Naive thymus-derived CD8-positive, alpha-beta T cell (primary cell): ENCODE data around the gene DCDC2. TPM values are rescaled to one million over a fixed set of nuclear protein-coding genes. Genes with fewer than 3 reads are reported as not detected.
"Not testable (repeated sequence)": the region's sequence is repeated elsewhere in the genome, so short reads cannot be mapped to it uniquely, and the experiment has no call there.

ENCODE experiments used
- ATAC-seq, 2 donors: fragments of 150-1000 bp; cut with Tn5 transposase in 1 of 2; sonication (Bioruptor Pico), chemical (Tn5 transposase) in 1 of 2; 1 replicate in 1 of 2; 2 replicates in 1 of 2; pipeline ENCODE4 v1.10.0; 2021; ENCODE audit warnings: mild to moderate bottlenecking in 2 of 2, moderate library complexity in 2 of 2
- POLR2A ChIA-PET: fragments of 350-600 bp; sonication (Branson Sonifier 250); formaldehyde crosslinking; loops from one replicate; lab custom pipeline; 2021; ENCODE audit warnings: antibody characterized with exemption; lab: Charles Lee
- DNase-seq, 10 donors: peaks; one replicate each; pipeline versions ENCODE4 v3.0.0 to v3.0.0-alpha.2; 2020 to 2022
- H3K27ac Mint-ChIP-seq, 10 donors: one replicate each; pipeline ENCODE4 v1.8.0; 2020 to 2022; ENCODE audit warnings: mild to moderate bottlenecking in 10 of 10, mixed read lengths in 10 of 10, moderate library complexity in 4 of 10, inconsistent platforms in 1 of 10
- H3K27me3 Mint-ChIP-seq, 5 donors: one replicate each; pipeline ENCODE4 v1.8.0; 2021 to 2022; ENCODE audit warnings: mixed read lengths in 5 of 5
- H3K36me3 Mint-ChIP-seq, 3 donors: one replicate each; pipeline ENCODE4 v1.8.0; 2020 to 2022; ENCODE audit warnings: mixed read lengths in 3 of 3, mild to moderate bottlenecking in 2 of 3, inconsistent platforms in 1 of 3
- H3K4me1 Mint-ChIP-seq, 4 donors: one replicate each; pipeline ENCODE4 v1.8.0; 2021 to 2022; ENCODE audit warnings: mixed read lengths in 4 of 4
- H3K4me3 Mint-ChIP-seq, 10 donors: one replicate each; pipeline ENCODE4 v1.8.0; 2020 to 2022; ENCODE audit warnings: mild to moderate bottlenecking in 10 of 10, mixed read lengths in 10 of 10, moderate library complexity in 6 of 10, inconsistent platforms in 1 of 10
- H3K9me3 Mint-ChIP-seq, 9 donors: one replicate each; pipeline ENCODE4 v1.8.0; 2020 to 2022; ENCODE audit warnings: mixed read lengths in 9 of 9, mild to moderate bottlenecking in 3 of 9, inconsistent platforms in 1 of 9, moderate library complexity in 1 of 9
- polyA plus RNA-seq, 3 donors: library from polyadenylated mRNA; unstranded; fragments of 300-500 nt; fragmentation: Illumina TruSeq; gene quantifications; one replicate each; pipeline ENCODE4 v1.2.3, GENCODE V29; 2021
- total RNA-seq, 8 experiments: library from RNA in 2 of 8; stranded (reverse) in 2 of 8; gene quantifications; one replicate each; pipeline ENCODE4 v1.2.3 and lab custom pipeline; 2021 to 2026

Gene DCDC2
- total and polyA plus RNA-seq, 5 experiments from 2014 or later: not detected

GRCh38 chr6:24334285-24334684 is 23.6 kb downstream of the DCDC2 start:
- ATAC-seq (no peak), DNase-seq (no peak)
- Mint-ChIP-seq H3K4me1 (no peaks in the 10 kb centered on the region), H3K27me3 (peaks cover 0 to 7% (median 4%) of the 10 kb centered on the region in 5 donors), H3K4me3 (no peak overlapping the region), H3K27ac (no peak overlapping the region), H3K9me3 (peaks cover 9 to 25% (median 16%) of the 10 kb centered on the region in 9 donors), H3K36me3 (peaks cover 0 to 16% (median 4%) of the 10 kb centered on the region in 3 donors)
- POLR2A ChIA-PET: no interaction called here

GRCh38 chr6:24332317-24332716 is 25.5 kb downstream of the DCDC2 start:
- DNase-seq (no peak), ATAC-seq (no peak)
- Mint-ChIP-seq H3K27ac (no peak overlapping the region), H3K36me3 (no peaks in the 10 kb centered on the region), H3K4me3 (no peak overlapping the region), H3K9me3 (peaks cover 0 to 6% (median 0%) of the 10 kb centered on the region in 9 donors), H3K27me3 (peaks cover 0 to 4% (median 2%) of the 10 kb centered on the region in 5 donors), H3K4me1 (no peaks in the 10 kb centered on the region)
- POLR2A ChIA-PET: no interaction called here

DNA sequence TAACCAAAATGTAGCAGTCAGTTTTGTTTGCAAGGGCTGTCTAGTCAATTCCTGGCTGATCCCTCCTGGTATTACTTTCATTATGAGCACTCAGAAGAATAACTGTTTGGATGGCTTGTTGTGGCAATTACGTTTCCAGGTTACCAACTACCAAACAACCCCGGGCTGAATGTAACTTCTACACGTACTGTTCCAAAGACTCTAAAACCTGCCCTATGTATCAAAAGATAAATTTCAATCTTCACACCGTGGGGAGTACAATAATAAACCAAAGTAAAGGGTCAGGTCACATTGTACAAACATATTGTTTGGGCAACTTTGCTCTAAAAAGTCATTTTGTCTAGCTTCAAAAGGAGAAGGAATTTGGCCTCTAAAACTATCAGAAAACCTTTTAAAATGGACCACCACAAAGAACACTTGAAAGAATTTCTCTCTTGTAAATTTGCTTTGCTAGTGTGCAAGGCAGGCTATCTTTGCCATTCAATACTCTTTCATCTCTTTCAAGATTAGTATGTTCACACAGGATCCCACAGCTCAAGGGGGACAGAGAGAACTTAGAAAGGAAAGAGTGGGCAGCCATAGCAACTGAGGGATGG is 27.6 kb downstream of the DCDC2 start:
- Mint-ChIP-seq H3K27me3 (peaks cover 0 to 6% (median 3%) of the 10 kb centered on the region in 5 donors), H3K9me3 (no peaks in the 10 kb centered on the region), H3K36me3 (no peaks in the 10 kb centered on the region), H3K4me1 (no peaks in the 10 kb centered on the region), H3K4me3 (no peak overlapping the region), H3K27ac (no peak overlapping the region)
- POLR2A ChIA-PET: no interaction called here
- DNase-seq (no peak), ATAC-seq (no peak)

- no peak for ATAC-seq
- POLR2A ChIA-PET: no interaction called here
- Mint-ChIP-seq H3K4me3 (no peak overlapping the region), H3K9me3 (no peaks in the 10 kb centered on the region), H3K27me3 (peaks cover 0 to 9% (median 5%) of the 10 kb centered on the region in 5 donors), H3K36me3 (no peaks in the 10 kb centered on the region), H3K27ac (no peak overlapping the region), H3K4me1 (no peaks in the 10 kb centered on the region)
- no peak for DNase-seq
Measured at GRCh38 chr6:24329451-24329850, 28.4 kb downstream of the DCDC2 start.

- POLR2A ChIA-PET: no interaction called here
- Mint-ChIP-seq H3K36me3 (no peaks in the 10 kb centered on the region), H3K4me3 (no peak overlapping the region), H3K4me1 (no peaks in the 10 kb centered on the region), H3K27me3 (peaks cover 0 to 9% (median 5%) of the 10 kb centered on the region in 5 donors), H3K9me3 (no peaks in the 10 kb centered on the region), H3K27ac (no peak overlapping the region)
- DNase-seq (no peak), ATAC-seq (no peak)
Measured at GRCh38 chr6:24329022-24329421, 28.8 kb downstream of the DCDC2 start.

- Mint-ChIP-seq H3K27ac (no peak overlapping the region), H3K27me3 (peaks cover 4 to 13% (median 5%) of the 10 kb centered on the region in 5 donors), H3K4me1 (no peaks in the 10 kb centered on the region), H3K4me3 (no peak overlapping the region), H3K36me3 (no peaks in the 10 kb centered on the region), H3K9me3 (no peaks in the 10 kb centered on the region)
- POLR2A ChIA-PET: no interaction called here
- ATAC-seq (no peak), DNase-seq (no peak)
Measured at GRCh38 chr6:24327756-24328155, 30.1 kb downstream of the DCDC2 start.

- ATAC-seq: no peak
- DNase-seq: no peak
- peaks cover 5 to 17% (median 12%) of the 10 kb centered on the region in 5 donors for H3K27me3 Mint-ChIP-seq
- peak overlapping the region in 1 of 10 donors; percentile 43 for H3K27ac Mint-ChIP-seq
- no peaks in the 10 kb centered on the region for H3K9me3 Mint-ChIP-seq
- no peaks in the 10 kb centered on the region for H3K36me3 Mint-ChIP-seq
- POLR2A ChIA-PET: no interaction called here
- H3K4me1 Mint-ChIP-seq: no peaks in the 10 kb centered on the region
- no peak overlapping the region for H3K4me3 Mint-ChIP-seq
Measured at GRCh38 chr6:24325978-24326377, 31.9 kb downstream of the DCDC2 start.

DNA sequence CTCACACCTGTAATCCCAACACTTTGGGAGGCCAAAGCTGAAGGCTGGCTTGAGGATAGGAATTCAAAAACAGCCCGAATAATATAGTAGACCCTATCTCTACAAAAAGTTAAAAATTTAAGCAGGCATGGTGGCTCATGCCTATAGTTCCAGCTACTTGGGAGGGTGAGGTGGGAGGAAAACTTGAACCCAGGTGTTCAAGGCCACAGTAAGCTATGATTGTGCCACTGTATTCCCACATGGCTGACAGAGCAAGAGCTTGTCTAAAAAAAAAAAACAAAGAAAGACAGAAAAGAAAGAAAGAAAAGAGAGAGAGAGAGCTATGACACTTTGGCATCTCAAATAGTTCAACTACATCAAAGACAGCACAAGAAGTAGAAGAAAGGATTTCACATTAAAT is 33.2 kb downstream of the DCDC2 start:
- ATAC-seq (no peak), DNase-seq (no peak)
- POLR2A ChIA-PET: no interaction called here
- H3K9me3 Mint-ChIP-seq: no peaks in the 10 kb centered on the region
- no peaks in the 10 kb centered on the region for H3K4me1 Mint-ChIP-seq
- H3K27ac Mint-ChIP-seq: no peak overlapping the region
- no peaks in the 10 kb centered on the region for H3K36me3 Mint-ChIP-seq
- no peak overlapping the region for H3K4me3 Mint-ChIP-seq
- H3K27me3 Mint-ChIP-seq: peaks cover 9 to 21% (median 14%) of the 10 kb centered on the region in 5 donors

DNA sequence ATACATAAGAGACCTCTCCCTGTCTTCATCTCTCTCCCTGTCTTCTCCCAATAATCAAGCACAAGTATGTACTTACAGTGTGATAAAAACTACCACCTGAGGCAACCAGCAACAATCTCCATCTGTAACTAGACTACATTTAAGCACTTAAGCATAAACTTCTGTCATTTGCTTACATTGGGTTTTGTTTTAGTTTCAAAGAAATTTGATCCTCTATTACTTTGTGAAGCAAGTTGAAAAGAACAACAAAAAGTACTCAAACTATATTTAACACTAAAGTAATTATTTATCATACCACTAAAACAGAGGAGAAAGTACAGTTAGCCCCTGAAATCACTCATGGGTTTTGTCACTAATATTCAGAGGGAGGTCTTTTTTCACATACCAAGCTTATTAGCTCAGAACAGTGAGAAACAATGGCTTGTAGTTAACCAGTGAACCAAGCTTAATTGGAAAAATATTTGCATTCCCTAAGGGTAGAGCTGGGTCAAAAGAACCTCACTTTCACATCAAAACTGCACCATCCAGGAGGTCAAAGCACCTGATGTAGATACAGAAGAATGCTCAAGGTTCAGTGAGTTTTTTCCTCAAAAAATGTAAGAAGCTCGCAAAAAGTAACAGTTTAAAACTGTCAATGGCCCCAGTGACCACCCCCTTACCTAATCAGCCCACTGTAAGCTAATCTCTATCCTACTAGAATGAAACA is 34.1 kb downstream of the DCDC2 start:
- no peaks in the 10 kb centered on the region for H3K4me1 Mint-ChIP-seq
- H3K9me3 Mint-ChIP-seq: no peaks in the 10 kb centered on the region
- no peaks in the 10 kb centered on the region for H3K36me3 Mint-ChIP-seq
- H3K27me3 Mint-ChIP-seq: peaks cover 12 to 25% (median 17%) of the 10 kb centered on the region in 5 donors
- no peak for ATAC-seq
- no peak overlapping the region for H3K4me3 Mint-ChIP-seq
- no peak overlapping the region for H3K27ac Mint-ChIP-seq
- POLR2A ChIA-PET: no interaction called here
- DNase-seq: no peak

DNA sequence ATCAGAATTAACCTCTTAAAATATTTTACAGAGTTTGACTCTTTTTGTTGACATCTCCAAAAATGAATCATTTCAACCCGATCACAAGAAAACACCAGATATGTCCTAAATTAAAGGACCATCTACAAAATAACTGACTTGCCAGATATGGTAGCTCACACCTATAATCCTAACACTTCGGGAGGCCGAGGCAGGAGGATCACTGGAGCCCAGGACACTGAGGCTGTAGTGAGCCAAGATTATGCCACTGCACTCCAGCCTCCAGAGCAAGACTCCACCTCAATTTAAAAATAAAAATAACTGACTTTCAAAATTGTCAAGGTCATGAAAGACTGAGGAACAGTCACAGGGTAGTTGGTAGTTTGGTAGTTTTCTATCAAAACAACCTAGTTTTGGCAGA is 34.9 kb downstream of the DCDC2 start:
- no peak overlapping the region for H3K27ac Mint-ChIP-seq
- no peaks in the 10 kb centered on the region for H3K36me3 Mint-ChIP-seq
- POLR2A ChIA-PET: no interaction called here
- ATAC-seq (no peak), DNase-seq (no peak)
- no peak overlapping the region for H3K4me3 Mint-ChIP-seq
- H3K4me1 Mint-ChIP-seq: no peaks in the 10 kb centered on the region
- H3K9me3 Mint-ChIP-seq: peaks cover 0 to 2% (median 0%) of the 10 kb centered on the region in 9 donors
- H3K27me3 Mint-ChIP-seq: peaks cover 17 to 27% (median 19%) of the 10 kb centered on the region in 5 donors

DNA sequence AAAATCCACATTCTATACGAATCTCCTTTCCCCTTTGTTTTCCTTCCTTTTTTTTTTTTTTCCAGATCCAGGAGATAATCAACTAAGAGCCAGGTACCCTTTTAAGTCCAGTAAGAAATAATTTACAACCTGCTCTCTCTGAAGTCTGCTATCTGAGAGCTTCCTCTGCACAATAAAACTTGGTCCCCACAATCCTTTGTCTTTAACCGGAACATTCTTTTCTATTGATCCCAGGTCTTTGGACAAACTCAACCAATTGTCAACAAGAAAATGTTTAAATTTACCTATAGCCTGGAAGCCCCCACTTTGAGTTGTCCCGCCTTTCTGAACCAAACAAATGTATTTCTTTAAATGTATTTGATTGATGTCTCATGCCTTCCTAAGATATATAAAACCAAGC is 35.4 kb downstream of the DCDC2 start:
- H3K27ac Mint-ChIP-seq, H3K9me3 Mint-ChIP-seq, DNase-seq, ATAC-seq, POLR2A ChIA-PET, H3K4me3 Mint-ChIP-seq, H3K4me1 Mint-ChIP-seq, H3K36me3 Mint-ChIP-seq: not testable (repeated sequence)
- peaks cover 17 to 27% (median 19%) of the 10 kb centered on the region in 5 donors for H3K27me3 Mint-ChIP-seq

- Mint-ChIP-seq H3K4me1 (no peaks in the 10 kb centered on the region), H3K9me3 (peaks cover 0 to 2% (median 0%) of the 10 kb centered on the region in 9 donors), H3K27ac (no peak overlapping the region)
Measured at GRCh38 chr6:24321538-24322162, 36.2 kb downstream of the DCDC2 start.

More at GRCh38 chr6:24321538-24322162, 36.2 kb downstream of the DCDC2 start:
- Mint-ChIP-seq H3K4me3 (no peak overlapping the region), H3K27me3 (peaks cover 17 to 25% (median 19%) of the 10 kb centered on the region in 5 donors), H3K36me3 (no peaks in the 10 kb centered on the region)
- POLR2A ChIA-PET: no interaction called here
- no peak for DNase-seq
- ATAC-seq: no peak
